Tibial nerve (tissue), 4 donors: ENCODE measurements around the gene RAI14.

ENCODE experiments used
- EP300 ChIP-seq, 2 donors: sonication (generic); formaldehyde crosslinking; IDR thresholded peaks; one replicate each; pipeline ENCODE4 v1.6.1; 2017; ENCODE audit warnings: antibody characterized with exemption in 2 of 2, mild to moderate bottlenecking in 1 of 2
- POLR2A ChIP-seq, 2 donors: fragments of 450-650 bp; IDR thresholded peaks; one replicate each; pipeline ENCODE4 v1.6.1; 2017; ENCODE audit warnings: antibody characterized with exemption in 2 of 2, mild to moderate bottlenecking in 2 of 2, moderate library complexity in 2 of 2
- TF ChIP-seq, protein P1 (sequence below), 5 experiments: fragments of 200-600 bp in 3 of 5; fragments of 450-650 bp in 2 of 5; sonication (generic) in 3 of 5; IDR thresholded peaks; one replicate each; pipeline ENCODE4 v1.5.1; 2016 to 2019; ENCODE audit warnings: antibody characterized with exemption in 5 of 5, mild to moderate bottlenecking in 3 of 5, moderate library complexity in 2 of 5

DNA sequence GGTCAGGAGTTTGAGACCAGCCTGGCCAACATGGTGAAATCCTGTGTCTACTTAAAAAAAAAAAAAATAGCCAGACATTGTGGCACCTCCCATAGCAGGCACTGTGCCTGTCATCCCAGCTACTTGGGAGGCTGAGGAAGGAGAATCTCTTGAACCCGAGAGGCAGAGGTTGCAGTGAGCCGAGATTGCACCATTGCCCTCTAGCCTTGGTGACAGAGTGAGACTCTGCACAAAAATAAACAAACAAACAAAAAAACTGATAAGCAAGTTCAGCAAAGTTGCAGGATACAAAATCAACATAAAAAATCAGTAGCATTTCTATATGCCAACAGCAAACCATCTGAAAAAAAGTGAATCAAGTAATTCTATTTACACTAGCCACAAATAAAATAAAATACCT lies 118.0 kb downstream of the RAI14 start:
- TF ChIP-seq, protein P1, sequence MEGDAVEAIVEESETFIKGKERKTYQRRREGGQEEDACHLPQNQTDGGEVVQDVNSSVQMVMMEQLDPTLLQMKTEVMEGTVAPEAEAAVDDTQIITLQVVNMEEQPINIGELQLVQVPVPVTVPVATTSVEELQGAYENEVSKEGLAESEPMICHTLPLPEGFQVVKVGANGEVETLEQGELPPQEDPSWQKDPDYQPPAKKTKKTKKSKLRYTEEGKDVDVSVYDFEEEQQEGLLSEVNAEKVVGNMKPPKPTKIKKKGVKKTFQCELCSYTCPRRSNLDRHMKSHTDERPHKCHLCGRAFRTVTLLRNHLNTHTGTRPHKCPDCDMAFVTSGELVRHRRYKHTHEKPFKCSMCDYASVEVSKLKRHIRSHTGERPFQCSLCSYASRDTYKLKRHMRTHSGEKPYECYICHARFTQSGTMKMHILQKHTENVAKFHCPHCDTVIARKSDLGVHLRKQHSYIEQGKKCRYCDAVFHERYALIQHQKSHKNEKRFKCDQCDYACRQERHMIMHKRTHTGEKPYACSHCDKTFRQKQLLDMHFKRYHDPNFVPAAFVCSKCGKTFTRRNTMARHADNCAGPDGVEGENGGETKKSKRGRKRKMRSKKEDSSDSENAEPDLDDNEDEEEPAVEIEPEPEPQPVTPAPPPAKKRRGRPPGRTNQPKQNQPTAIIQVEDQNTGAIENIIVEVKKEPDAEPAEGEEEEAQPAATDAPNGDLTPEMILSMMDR (IDR thresholded peaks at IDR 0.05): no peak
- TF ChIP-seq POLR2A (IDR thresholded peaks at IDR 0.05): no peak
- no peak for TF ChIP-seq EP300 (IDR thresholded peaks at IDR 0.05)
